Mesendoderm (in vitro differentiated cells): ENCODE measurements around the gene ANKRD31.
"Not testable (repeated sequence)": the region's sequence is repeated elsewhere in the genome, so short reads cannot be mapped to it uniquely, and the experiment has no call there.

Experiments
- DNase-seq: peaks from one replicate; pipeline ENCODE4 v3.0.0; 2013
- H2AK5ac ChIP-seq: 2 replicates; pipeline ENCODE4 v1.6.1; 2013; ENCODE audit warnings: low read length, inconsistent platforms
- H2BK120ac ChIP-seq: 2 replicates; pipeline ENCODE4 v1.6.1; 2013; ENCODE audit warnings: low read depth, mild to moderate bottlenecking, low read length, moderate library complexity, mixed read lengths
- H2BK15ac ChIP-seq: replicated peaks from 2 replicates; pipeline ENCODE4 v1.6.1; 2013; ENCODE audit warnings: low read depth, mild to moderate bottlenecking, moderate library complexity
- H2BK5ac ChIP-seq: 2 replicates; pipeline ENCODE4 v1.6.1; 2013; ENCODE audit warnings: low read length, inconsistent platforms
- H3K18ac ChIP-seq: 2 replicates; pipeline ENCODE4 v1.6.1; 2013; ENCODE audit warnings: mild to moderate bottlenecking, low read length, mixed read lengths
- H3K23ac ChIP-seq: one replicate; pipeline ENCODE4 v1.6.1; 2013; ENCODE audit warnings: low read length
- H3K27ac ChIP-seq: 2 replicates; pipeline ENCODE4 v1.5.1; 2013; ENCODE audit warnings: low read depth, mild to moderate bottlenecking, inconsistent platforms, low read length, moderate library complexity
- H3K27me3 ChIP-seq: 2 replicates; pipeline ENCODE4 v1.6.1; 2013; ENCODE audit warnings: low read length, control low read depth, mild to moderate bottlenecking, inconsistent platforms; ENCODE audit not compliant: insufficient read depth, poor library complexity
- H3K36me3 ChIP-seq: 2 replicates; pipeline ENCODE4 v1.6.1; 2013; ENCODE audit warnings: low read length, inconsistent platforms; ENCODE audit not compliant: control insufficient read depth, insufficient read depth
- H3K4ac ChIP-seq: one replicate; pipeline ENCODE4 v1.6.1; 2013; ENCODE audit warnings: low read depth, mild to moderate bottlenecking, low read length, moderate library complexity
- H3K4me1 ChIP-seq: 2 replicates; pipeline ENCODE4 v1.6.1; 2013; ENCODE audit warnings: low read depth, low read length, inconsistent platforms; ENCODE audit not compliant: control insufficient read depth
- H3K4me2 ChIP-seq: 2 replicates; pipeline ENCODE4 v1.6.1; 2013; ENCODE audit warnings: low read length
- H3K4me3 ChIP-seq: 2 replicates; pipeline ENCODE4 v1.5.1; 2013; ENCODE audit warnings: mild to moderate bottlenecking, low read length
- H3K56ac ChIP-seq: one replicate; pipeline ENCODE4 v1.6.1; 2013; ENCODE audit warnings: low read length
- H3K79me1 ChIP-seq: 2 replicates; pipeline ENCODE4 v1.6.1; 2013; ENCODE audit warnings: low read length, inconsistent platforms
- H3K79me2 ChIP-seq: 2 replicates; pipeline ENCODE4 v1.6.1; 2013; ENCODE audit warnings: mild to moderate bottlenecking, low read length; ENCODE audit not compliant: control insufficient read depth, insufficient read depth
- H3K9ac ChIP-seq: 2 replicates; pipeline ENCODE4 v1.6.1; 2013; ENCODE audit warnings: low read length, inconsistent platforms
- H4K5ac ChIP-seq: one replicate; pipeline ENCODE4 v1.6.1; 2013; ENCODE audit warnings: low read length
- H4K8ac ChIP-seq: one replicate; pipeline ENCODE4 v1.6.1; 2013; ENCODE audit warnings: low read depth, mild to moderate bottlenecking, control low read depth, low read length, moderate library complexity
- WGBS: extraction: QIAGEN DNeasy Blood & Tissue Kit; methylation state at CpG from one replicate; pipeline ENCODE4 v1.1.7; 2013; ENCODE audit warnings: low lambda C conversion rate, missing lambda C conversion rate; ENCODE audit not compliant: insufficient coverage; ENCODE audit errors: extremely low coverage; 5-methylcytosine and 5-hydroxymethylcytosine counted together

Gene ANKRD31

GRCh38 chr5:75265731-75266130 is 29.1 kb upstream of the ANKRD31 start:
- no peak overlapping the region for H3K4me3 ChIP-seq
- H3K9ac ChIP-seq, result no peak overlapping the region
- no peak overlapping the region for H4K8ac ChIP-seq
- no CpG with 5 or more reads among the region's 2 CpGs for WGBS
- H3K4ac ChIP-seq, result no peak overlapping the region
- H3K18ac ChIP-seq, result no peak overlapping the region
- H3K27ac ChIP-seq, result no peak overlapping the region
- no peaks in the 10 kb centered on the region for H3K27me3 ChIP-seq
- no peak overlapping the region for H3K4me2 ChIP-seq
- no peaks in the 10 kb centered on the region for H3K79me1 ChIP-seq
- no peak overlapping the region for H2AK5ac ChIP-seq
- H3K4me1 ChIP-seq, result no peaks in the 10 kb centered on the region
- no peaks in the 10 kb centered on the region for H3K36me3 ChIP-seq
- no peak overlapping the region for H3K23ac ChIP-seq
- H2BK120ac ChIP-seq, result no peak overlapping the region
- no peak overlapping the region for H3K56ac ChIP-seq
- no peaks in the 10 kb centered on the region for H3K79me2 ChIP-seq
- H2BK15ac ChIP-seq, result no peak overlapping the region
- H2BK5ac ChIP-seq, result no peak overlapping the region
- no peak overlapping the region for H4K5ac ChIP-seq
- peak; percentile 72 for DNase-seq

DNA sequence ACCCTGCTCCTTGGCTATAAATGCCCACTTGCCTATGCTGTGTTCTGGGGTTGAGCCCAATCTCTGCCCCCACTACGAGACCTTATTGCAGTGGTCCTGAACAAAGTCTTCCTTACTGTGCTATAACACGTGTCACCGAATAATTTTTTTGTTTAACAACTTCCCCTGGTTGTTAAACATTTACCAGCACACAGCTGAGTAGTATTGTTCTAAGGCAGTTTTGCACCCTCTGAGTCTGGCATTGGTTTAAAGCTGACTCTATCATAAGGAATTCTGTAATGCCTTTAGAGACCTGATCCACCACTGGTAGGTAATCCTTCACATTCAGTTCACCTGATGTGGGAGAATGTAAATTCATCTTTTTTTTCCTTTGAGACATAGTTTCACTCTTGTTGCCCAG is 25.6 kb upstream of the ANKRD31 start:
- Histone ChIP-seq H2BK120ac (no peak overlapping the region), H4K8ac (no peak overlapping the region), H2AK5ac (no peak overlapping the region), H3K4me3 (no peak overlapping the region), H3K27ac (no peak overlapping the region), H3K4me1 (no peaks in the 10 kb centered on the region), H2BK15ac (no peak overlapping the region), H3K18ac (no peak overlapping the region), H3K4me2 (no peak overlapping the region), H3K23ac (no peak overlapping the region), H3K56ac (no peak overlapping the region), H3K4ac (no peak overlapping the region), H3K79me1 (no peaks in the 10 kb centered on the region), H3K27me3 (no peaks in the 10 kb centered on the region), H4K5ac (no peak overlapping the region), H3K9ac (no peak overlapping the region), H2BK5ac (no peak overlapping the region), H3K36me3 (no peaks in the 10 kb centered on the region), H3K79me2 (no peaks in the 10 kb centered on the region)
- no peak for DNase-seq
- WGBS, result no CpG with 5 or more reads among the region's 3 CpGs

GRCh38 chr5:75260708-75261107 is 24.0 kb upstream of the ANKRD31 start:
- Histone ChIP-seq H3K9ac (no peak overlapping the region), H2BK120ac (no peak overlapping the region), H3K4me2 (no peak overlapping the region), H3K79me2 (no peaks in the 10 kb centered on the region), H3K79me1 (no peaks in the 10 kb centered on the region), H2BK15ac (no peak overlapping the region), H3K4me3 (no peak overlapping the region), H3K4me1 (no peaks in the 10 kb centered on the region), H3K4ac (no peak overlapping the region), H3K23ac (no peak overlapping the region), H2AK5ac (no peak overlapping the region), H4K8ac (no peak overlapping the region), H3K27me3 (no peaks in the 10 kb centered on the region), H3K27ac (no peak overlapping the region), H4K5ac (no peak overlapping the region), H3K56ac (no peak overlapping the region), H3K18ac (no peak overlapping the region), H3K36me3 (no peaks in the 10 kb centered on the region), H2BK5ac (no peak overlapping the region)
- no CpG with 5 or more reads among the region's 2 CpGs for WGBS
- DNase-seq, result no peak

GRCh38 chr5:75250452-75250851 is 13.8 kb upstream of the ANKRD31 start:
- H3K18ac ChIP-seq, H2BK15ac ChIP-seq, H3K27me3 ChIP-seq, H3K36me3 ChIP-seq, H3K23ac ChIP-seq, H2BK5ac ChIP-seq, H3K56ac ChIP-seq, H2AK5ac ChIP-seq, H4K5ac ChIP-seq, H3K4ac ChIP-seq, H3K79me2 ChIP-seq, H3K4me3 ChIP-seq, H3K4me2 ChIP-seq, H3K4me1 ChIP-seq, H4K8ac ChIP-seq, H2BK120ac ChIP-seq, DNase-seq, H3K79me1 ChIP-seq, H3K27ac ChIP-seq, H3K9ac ChIP-seq: not testable (repeated sequence)
- no CpG with 5 or more reads among the region's 4 CpGs for WGBS

DNA sequence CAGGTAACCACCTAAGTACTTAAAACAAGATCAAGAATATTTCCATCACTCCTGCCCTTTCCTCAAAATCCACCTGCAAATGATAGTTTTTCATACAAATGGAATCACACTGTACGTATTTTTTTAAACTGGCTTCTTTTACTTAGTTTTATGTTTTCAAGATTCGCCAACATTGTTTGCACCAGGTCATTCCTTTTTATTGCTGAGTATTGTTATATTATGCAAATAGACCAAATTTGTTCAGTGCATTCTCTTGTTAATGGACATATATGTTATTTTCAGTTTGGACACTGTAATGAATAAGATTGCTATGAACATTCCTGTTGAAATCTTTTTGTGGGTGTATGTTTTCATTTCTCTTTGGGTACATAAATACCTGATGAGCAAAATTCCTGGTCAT is 8.3 kb upstream of the ANKRD31 start:
- Histone ChIP-seq H3K27me3 (no peaks in the 10 kb centered on the region), H3K36me3 (no peaks in the 10 kb centered on the region), H4K8ac (no peak overlapping the region), H3K56ac (no peak overlapping the region), H3K4ac (no peak overlapping the region), H3K9ac (no peak overlapping the region), H3K27ac (no peak overlapping the region), H2BK5ac (no peak overlapping the region), H3K23ac (no peak overlapping the region), H3K18ac (no peak overlapping the region), H2BK15ac (no peak overlapping the region), H3K4me2 (no peak overlapping the region), H3K4me3 (no peak overlapping the region), H2BK120ac (no peak overlapping the region), H3K79me2 (no peaks in the 10 kb centered on the region), H3K79me1 (no peaks in the 10 kb centered on the region), H3K4me1 (no peaks in the 10 kb centered on the region), H2AK5ac (no peak overlapping the region), H4K5ac (no peak overlapping the region)
- no CpG with 5 or more reads among the region's 2 CpGs for WGBS
- DNase-seq, result no peak

- H3K4me3 ChIP-seq, result no peak overlapping the region
- DNase-seq, result no peak
- H4K5ac ChIP-seq, result no peak overlapping the region
- no peak overlapping the region for H3K9ac ChIP-seq
- no peak overlapping the region for H3K56ac ChIP-seq
- no peaks in the 10 kb centered on the region for H3K79me2 ChIP-seq
- H2AK5ac ChIP-seq, result no peak overlapping the region
- H2BK15ac ChIP-seq, result no peak overlapping the region
- H3K36me3 ChIP-seq, result no peaks in the 10 kb centered on the region
- no peak overlapping the region for H3K27ac ChIP-seq
- H2BK120ac ChIP-seq, result peak overlapping the region; percentile 38
- H3K27me3 ChIP-seq, result no peaks in the 10 kb centered on the region
- H4K8ac ChIP-seq, result no peak overlapping the region
- no peak overlapping the region for H2BK5ac ChIP-seq
- WGBS, result no CpG with 5 or more reads among the region's 5 CpGs
- no peak overlapping the region for H3K4ac ChIP-seq
- no peaks in the 10 kb centered on the region for H3K79me1 ChIP-seq
- no peak overlapping the region for H3K18ac ChIP-seq
- no peaks in the 10 kb centered on the region for H3K4me1 ChIP-seq
- no peak overlapping the region for H3K4me2 ChIP-seq
- H3K23ac ChIP-seq, result no peak overlapping the region
These were observed 6.8 kb upstream of the ANKRD31 start for GRCh38 chr5:75243510-75243909.
